Activated naive CD8-positive, alpha-beta T cell (primary cell): Measurements from ENCODE around the gene IMMP2L.
"Not testable (repeated sequence)": the region's sequence is repeated elsewhere in the genome, so short reads cannot be mapped to it uniquely, and the experiment has no call there.

ENCODE experiments used
- H3K27ac Mint-ChIP-seq: one replicate; pipeline ENCODE4 v1.8.0; 2021; ENCODE audit warnings: mixed read lengths
- H3K27me3 Mint-ChIP-seq: one replicate; pipeline ENCODE4 v1.8.0; 2021; ENCODE audit warnings: mixed read lengths
- H3K36me3 Mint-ChIP-seq: one replicate; pipeline ENCODE4 v1.8.0; 2021; ENCODE audit warnings: mixed read lengths
- H3K4me1 Mint-ChIP-seq: one replicate; pipeline ENCODE4 v1.8.0; 2021; ENCODE audit warnings: low read depth, mixed read lengths
- H3K4me3 Mint-ChIP-seq: one replicate; pipeline ENCODE4 v1.8.0; 2021; ENCODE audit warnings: mild to moderate bottlenecking, mixed read lengths
- H3K9me3 Mint-ChIP-seq: one replicate; pipeline ENCODE4 v1.8.0; 2021; ENCODE audit warnings: low read depth, mixed read lengths

Gene IMMP2L

GRCh38 chr7:111473449-111474198 lies 88.7 kb downstream of the IMMP2L start:
- no peaks in the 10 kb centered on the region for H3K27me3 Mint-ChIP-seq
- peaks cover 6% of the 10 kb centered on the region for H3K9me3 Mint-ChIP-seq
- H3K4me3 Mint-ChIP-seq = no peak overlapping the region
- no peak overlapping the region for H3K27ac Mint-ChIP-seq
- H3K4me1 Mint-ChIP-seq = no peaks in the 10 kb centered on the region
- H3K36me3 Mint-ChIP-seq = peaks cover 20% of the 10 kb centered on the region

GRCh38 chr7:111470998-111471397 lies 91.3 kb downstream of the IMMP2L start:
- H3K27me3 Mint-ChIP-seq = no peaks in the 10 kb centered on the region
- H3K4me3 Mint-ChIP-seq = no peak overlapping the region
- H3K9me3 Mint-ChIP-seq = peaks cover 10% of the 10 kb centered on the region
- no peaks in the 10 kb centered on the region for H3K4me1 Mint-ChIP-seq
- H3K36me3 Mint-ChIP-seq = peaks cover 29% of the 10 kb centered on the region
- H3K27ac Mint-ChIP-seq = no peak overlapping the region

- H3K36me3 Mint-ChIP-seq = peaks cover 24% of the 10 kb centered on the region
- H3K27ac Mint-ChIP-seq, H3K4me1 Mint-ChIP-seq, H3K9me3 Mint-ChIP-seq, H3K4me3 Mint-ChIP-seq, H3K27me3 Mint-ChIP-seq: not testable (repeated sequence)
Measured at GRCh38 chr7:111469894-111470293, 92.4 kb downstream of the IMMP2L start.

GRCh38 chr7:111465774-111466173 lies 96.5 kb downstream of the IMMP2L start:
- not testable (repeated sequence) for H3K27me3 Mint-ChIP-seq, H3K9me3 Mint-ChIP-seq, H3K4me1 Mint-ChIP-seq, H3K4me3 Mint-ChIP-seq, H3K27ac Mint-ChIP-seq
- peaks cover 24% of the 10 kb centered on the region for H3K36me3 Mint-ChIP-seq

- Mint-ChIP-seq H3K27me3 (no peaks in the 10 kb centered on the region), H3K36me3 (peaks cover 14% of the 10 kb centered on the region), H3K27ac (no peak overlapping the region), H3K9me3 (no peaks in the 10 kb centered on the region), H3K4me1 (no peaks in the 10 kb centered on the region), H3K4me3 (no peak overlapping the region)
Measured at GRCh38 chr7:111460695-111461094, 101.6 kb downstream of the IMMP2L start.

GRCh38 chr7:111459757-111460280 lies 102.5 kb downstream of the IMMP2L start:
- Mint-ChIP-seq H3K4me3 (no peak overlapping the region), H3K4me1 (no peaks in the 10 kb centered on the region), H3K27ac (no peak overlapping the region), H3K36me3 (peaks cover 14% of the 10 kb centered on the region), H3K27me3 (no peaks in the 10 kb centered on the region), H3K9me3 (no peaks in the 10 kb centered on the region)

GRCh38 chr7:111459065-111459756 lies 103.1 kb downstream of the IMMP2L start:
- no peaks in the 10 kb centered on the region for H3K9me3 Mint-ChIP-seq
- H3K4me1 Mint-ChIP-seq = no peaks in the 10 kb centered on the region
- H3K4me3 Mint-ChIP-seq = no peak overlapping the region
- peaks cover 14% of the 10 kb centered on the region for H3K36me3 Mint-ChIP-seq
- H3K27me3 Mint-ChIP-seq = no peaks in the 10 kb centered on the region
- no peak overlapping the region for H3K27ac Mint-ChIP-seq

- Mint-ChIP-seq H3K36me3 (peaks cover 13% of the 10 kb centered on the region), H3K9me3 (peaks cover 12% of the 10 kb centered on the region)
- H3K4me3 Mint-ChIP-seq, H3K27ac Mint-ChIP-seq, H3K4me1 Mint-ChIP-seq, H3K27me3 Mint-ChIP-seq: not testable (repeated sequence)
Measured at GRCh38 chr7:111450705-111451104, 111.6 kb downstream of the IMMP2L start.

GRCh38 chr7:111447502-111447901 lies 114.8 kb downstream of the IMMP2L start:
- H3K9me3 Mint-ChIP-seq, H3K27ac Mint-ChIP-seq, H3K4me3 Mint-ChIP-seq, H3K27me3 Mint-ChIP-seq, H3K4me1 Mint-ChIP-seq: not testable (repeated sequence)
- peaks cover 15% of the 10 kb centered on the region for H3K36me3 Mint-ChIP-seq

GRCh38 chr7:111439977-111440376 lies 122.3 kb downstream of the IMMP2L start:
- Mint-ChIP-seq H3K27ac (no peak overlapping the region), H3K4me1 (no peaks in the 10 kb centered on the region), H3K27me3 (no peaks in the 10 kb centered on the region), H3K9me3 (peaks cover 17% of the 10 kb centered on the region), H3K4me3 (no peak overlapping the region), H3K36me3 (peaks cover 32% of the 10 kb centered on the region)

- peaks cover 23% of the 10 kb centered on the region for H3K9me3 Mint-ChIP-seq
Measured at GRCh38 chr7:111438369-111439289, 123.7 kb downstream of the IMMP2L start.

GRCh38 chr7:111437736-111438135 lies 124.6 kb downstream of the IMMP2L start:
- H3K9me3 Mint-ChIP-seq = peaks cover 29% of the 10 kb centered on the region
- H3K4me3 Mint-ChIP-seq = no peak overlapping the region
- H3K36me3 Mint-ChIP-seq = peaks cover 44% of the 10 kb centered on the region
- no peaks in the 10 kb centered on the region for H3K27me3 Mint-ChIP-seq
- H3K4me1 Mint-ChIP-seq = no peaks in the 10 kb centered on the region
- H3K27ac Mint-ChIP-seq = no peak overlapping the region

More at GRCh38 chr7:111438369-111439289, 123.7 kb downstream of the IMMP2L start:
- Mint-ChIP-seq H3K36me3 (peaks cover 39% of the 10 kb centered on the region), H3K4me3 (no peak overlapping the region), H3K27me3 (no peaks in the 10 kb centered on the region), H3K27ac (no peak overlapping the region), H3K4me1 (no peaks in the 10 kb centered on the region)

GRCh38 chr7:111436608-111437007 lies 125.7 kb downstream of the IMMP2L start:
- H3K27me3 Mint-ChIP-seq = no peaks in the 10 kb centered on the region
- H3K4me3 Mint-ChIP-seq = no peak overlapping the region
- no peaks in the 10 kb centered on the region for H3K4me1 Mint-ChIP-seq
- H3K27ac Mint-ChIP-seq = no peak overlapping the region
- H3K36me3 Mint-ChIP-seq = peaks cover 51% of the 10 kb centered on the region
- peaks cover 24% of the 10 kb centered on the region for H3K9me3 Mint-ChIP-seq

GRCh38 chr7:111433426-111433825 lies 128.9 kb downstream of the IMMP2L start:
- peaks cover 34% of the 10 kb centered on the region for H3K36me3 Mint-ChIP-seq
- H3K4me3 Mint-ChIP-seq = no peak overlapping the region
- peaks cover 12% of the 10 kb centered on the region for H3K9me3 Mint-ChIP-seq
- no peak overlapping the region for H3K27ac Mint-ChIP-seq
- no peaks in the 10 kb centered on the region for H3K27me3 Mint-ChIP-seq
- no peaks in the 10 kb centered on the region for H3K4me1 Mint-ChIP-seq

GRCh38 chr7:111429781-111430180 lies 132.5 kb downstream of the IMMP2L start:
- Mint-ChIP-seq H3K4me3 (no peak overlapping the region), H3K27ac (no peak overlapping the region), H3K4me1 (no peaks in the 10 kb centered on the region), H3K9me3 (peaks cover 12% of the 10 kb centered on the region), H3K36me3 (peaks cover 36% of the 10 kb centered on the region), H3K27me3 (no peaks in the 10 kb centered on the region)
